HL-60 (cell line): ENCODE results near the gene BCL6.

ENCODE experiments used
- POLR2AphosphoS5 ChIP-seq: IDR thresholded peaks from 2 replicates; pipeline ENCODE4 v1.6.1; 2012; ENCODE audit warnings: low read depth
- TF ChIP-seq, protein P1 (sequence below): IDR thresholded peaks from one replicate; pipeline ENCODE4 v1.5.1; 2011; ENCODE audit warnings: low read length, control low read depth, inconsistent platforms; ENCODE audit not compliant: insufficient read depth

DNA sequence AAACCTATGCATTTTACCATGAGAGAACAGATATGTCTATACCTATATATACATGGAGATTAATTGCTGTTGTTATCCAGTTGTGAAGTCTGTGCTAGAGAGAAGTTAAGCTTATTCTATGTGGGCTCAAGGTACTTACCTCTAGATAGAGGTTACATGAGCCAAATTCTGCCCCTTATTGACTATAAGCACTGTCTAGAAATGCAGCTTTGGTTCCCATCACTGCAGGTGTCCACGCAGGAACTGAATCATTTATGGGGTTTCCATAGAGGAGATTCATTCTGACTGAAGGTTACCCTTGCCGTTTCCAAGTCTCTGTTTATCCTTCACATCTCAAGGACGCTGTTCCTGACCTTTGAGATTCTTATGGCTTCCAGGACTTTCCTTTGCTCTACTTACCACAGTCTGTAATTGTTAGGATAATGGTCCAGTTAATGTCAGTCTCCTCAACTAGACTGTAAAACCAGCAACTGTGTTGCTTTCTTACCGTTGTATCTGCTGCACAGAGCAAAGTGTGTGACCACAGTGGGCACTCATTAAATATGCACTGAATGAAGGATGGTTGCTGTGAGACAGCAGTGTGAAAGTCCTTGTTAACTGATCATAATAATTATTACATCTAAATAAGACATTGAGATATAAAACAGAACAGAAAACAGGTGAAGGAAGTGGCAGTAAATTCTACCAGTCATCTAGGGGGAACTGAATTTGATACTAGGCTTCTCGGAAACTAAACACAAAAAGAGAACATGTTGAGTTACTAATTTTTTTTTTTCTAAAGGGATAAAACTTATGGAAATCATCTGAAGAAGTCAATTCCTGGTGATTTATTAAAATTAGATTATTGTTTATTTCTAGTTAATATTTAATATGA lies 44.0 kb upstream of the BCL6 start:
- TF ChIP-seq, protein P1, sequence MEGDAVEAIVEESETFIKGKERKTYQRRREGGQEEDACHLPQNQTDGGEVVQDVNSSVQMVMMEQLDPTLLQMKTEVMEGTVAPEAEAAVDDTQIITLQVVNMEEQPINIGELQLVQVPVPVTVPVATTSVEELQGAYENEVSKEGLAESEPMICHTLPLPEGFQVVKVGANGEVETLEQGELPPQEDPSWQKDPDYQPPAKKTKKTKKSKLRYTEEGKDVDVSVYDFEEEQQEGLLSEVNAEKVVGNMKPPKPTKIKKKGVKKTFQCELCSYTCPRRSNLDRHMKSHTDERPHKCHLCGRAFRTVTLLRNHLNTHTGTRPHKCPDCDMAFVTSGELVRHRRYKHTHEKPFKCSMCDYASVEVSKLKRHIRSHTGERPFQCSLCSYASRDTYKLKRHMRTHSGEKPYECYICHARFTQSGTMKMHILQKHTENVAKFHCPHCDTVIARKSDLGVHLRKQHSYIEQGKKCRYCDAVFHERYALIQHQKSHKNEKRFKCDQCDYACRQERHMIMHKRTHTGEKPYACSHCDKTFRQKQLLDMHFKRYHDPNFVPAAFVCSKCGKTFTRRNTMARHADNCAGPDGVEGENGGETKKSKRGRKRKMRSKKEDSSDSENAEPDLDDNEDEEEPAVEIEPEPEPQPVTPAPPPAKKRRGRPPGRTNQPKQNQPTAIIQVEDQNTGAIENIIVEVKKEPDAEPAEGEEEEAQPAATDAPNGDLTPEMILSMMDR, result no peak
- TF ChIP-seq POLR2AphosphoS5, result no peak
